ENCODE results near the gene WLS. TPM values are rescaled to one million over a fixed set of nuclear protein-coding genes. Genes with fewer than 3 reads are reported as not detected.

Gene WLS
- total RNA-seq, 1 donor from 2014 or later, result not detected

DNA sequence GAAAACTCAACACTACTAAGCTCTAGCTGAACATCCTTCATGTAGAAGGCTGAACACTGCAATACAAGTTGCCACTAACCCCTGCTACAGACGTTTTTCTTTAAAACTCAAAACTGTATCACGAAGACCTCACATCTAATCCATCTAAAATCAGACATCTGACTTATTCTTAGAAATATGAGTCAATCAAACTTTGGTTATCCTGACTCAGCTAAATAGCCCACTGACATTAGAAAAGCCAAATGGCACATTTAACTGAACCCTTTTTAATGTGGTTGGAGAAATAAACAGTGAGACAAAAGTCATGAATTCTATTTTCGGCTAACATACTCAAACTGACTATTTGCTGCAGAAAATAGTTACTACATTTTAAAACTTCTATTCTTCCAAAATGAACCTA, 35.6 kb downstream of the WLS start:
- intact Hi-C loops (cut with micrococcal nuclease), result no loop called here
- no peak for ATAC-seq (ENCODE audit: low read depth)
- Mint-ChIP-seq H3K9me3 (no peaks in the 10 kb centered on the region), H3K27me3 (peaks cover 5% of the 10 kb centered on the region), H3K4me3 (no peak overlapping the region), H3K36me3 (ENCODE audit: low read depth) (no peaks in the 10 kb centered on the region), H3K27ac (no peak overlapping the region), H3K4me1 (no peaks in the 10 kb centered on the region)
- no peak for DNase-seq
- ChIA-PET CTCF (no interaction called here), POLR2A (no interaction called here)
- TF ChIP-seq, protein P1, sequence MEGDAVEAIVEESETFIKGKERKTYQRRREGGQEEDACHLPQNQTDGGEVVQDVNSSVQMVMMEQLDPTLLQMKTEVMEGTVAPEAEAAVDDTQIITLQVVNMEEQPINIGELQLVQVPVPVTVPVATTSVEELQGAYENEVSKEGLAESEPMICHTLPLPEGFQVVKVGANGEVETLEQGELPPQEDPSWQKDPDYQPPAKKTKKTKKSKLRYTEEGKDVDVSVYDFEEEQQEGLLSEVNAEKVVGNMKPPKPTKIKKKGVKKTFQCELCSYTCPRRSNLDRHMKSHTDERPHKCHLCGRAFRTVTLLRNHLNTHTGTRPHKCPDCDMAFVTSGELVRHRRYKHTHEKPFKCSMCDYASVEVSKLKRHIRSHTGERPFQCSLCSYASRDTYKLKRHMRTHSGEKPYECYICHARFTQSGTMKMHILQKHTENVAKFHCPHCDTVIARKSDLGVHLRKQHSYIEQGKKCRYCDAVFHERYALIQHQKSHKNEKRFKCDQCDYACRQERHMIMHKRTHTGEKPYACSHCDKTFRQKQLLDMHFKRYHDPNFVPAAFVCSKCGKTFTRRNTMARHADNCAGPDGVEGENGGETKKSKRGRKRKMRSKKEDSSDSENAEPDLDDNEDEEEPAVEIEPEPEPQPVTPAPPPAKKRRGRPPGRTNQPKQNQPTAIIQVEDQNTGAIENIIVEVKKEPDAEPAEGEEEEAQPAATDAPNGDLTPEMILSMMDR (IDR thresholded peaks at IDR 0.05), result no peak

DNA sequence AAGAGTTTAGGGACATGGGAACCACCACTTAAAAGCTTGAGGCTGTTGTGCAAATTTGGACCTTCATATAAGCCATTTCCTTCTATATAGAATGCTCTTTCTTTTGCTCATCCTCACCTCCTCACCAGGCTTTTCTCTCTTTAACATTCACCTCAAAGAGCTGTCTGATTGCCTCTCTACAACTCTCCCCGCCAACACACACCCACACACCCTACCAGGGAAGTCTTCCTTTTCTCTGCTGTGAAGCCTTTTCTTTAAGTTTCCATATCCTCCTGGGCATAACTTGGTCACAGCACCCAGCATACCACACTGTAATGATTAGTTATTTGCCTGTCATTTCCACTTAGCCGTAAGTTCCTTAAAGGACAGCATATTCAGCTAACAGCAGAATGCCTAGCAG, 40.6 kb downstream of the WLS start:
- DNase-seq, result no peak
- intact Hi-C loops (cut with micrococcal nuclease), result no loop called here
- Mint-ChIP-seq H3K4me3 (no peak overlapping the region), H3K36me3 (ENCODE audit: low read depth) (no peaks in the 10 kb centered on the region), H3K4me1 (no peaks in the 10 kb centered on the region), H3K27ac (no peak overlapping the region), H3K9me3 (no peaks in the 10 kb centered on the region), H3K27me3 (no peaks in the 10 kb centered on the region)
- no peak for ATAC-seq (ENCODE audit: low read depth)
- TF ChIP-seq, protein P1 (IDR thresholded peaks at IDR 0.05), result no peak
- ChIA-PET POLR2A (no interaction called here), CTCF (no interaction called here)

DNA sequence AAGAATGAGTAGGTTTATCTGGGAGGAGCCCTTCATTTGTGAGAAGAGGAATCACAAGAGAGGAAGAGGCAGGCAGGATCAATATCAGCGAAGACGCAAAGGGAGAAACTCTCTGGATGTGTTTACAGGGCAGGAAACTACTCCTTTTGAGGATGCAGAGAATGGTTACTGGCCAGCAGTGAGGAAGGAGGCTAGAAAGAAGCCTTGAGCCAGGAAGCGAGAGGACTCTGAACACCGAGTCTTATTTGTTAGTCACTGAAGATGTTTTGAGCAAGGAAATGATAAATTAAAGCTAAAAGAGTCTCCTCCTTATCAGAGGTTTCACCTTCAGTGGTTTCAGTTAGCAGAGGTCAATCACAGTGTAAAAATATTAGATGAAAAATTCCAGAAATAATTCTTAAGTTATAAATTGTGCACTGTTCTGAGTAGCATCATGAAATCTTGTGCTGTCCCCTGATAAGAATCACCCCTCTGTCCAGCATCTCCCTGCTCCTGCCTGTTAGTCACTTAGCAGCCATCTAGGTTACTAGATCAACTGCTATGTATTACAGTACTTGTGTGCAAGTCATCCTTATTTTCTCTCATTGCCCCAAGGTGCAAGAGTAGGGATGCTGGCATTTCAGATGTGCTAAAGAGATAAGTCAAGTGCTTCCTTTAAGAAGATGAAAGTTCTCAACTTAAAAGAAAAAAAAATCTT, 43.5 kb downstream of the WLS start:
- no peak overlapping the region for H3K4me3 Mint-ChIP-seq
- CTCF ChIA-PET, result no interaction called here

GRCh38 chr1:68188060-68188538, 44.2 kb downstream of the WLS start:
- TF ChIP-seq, protein P1 (IDR thresholded peaks at IDR 0.05), result no peak
- H3K36me3 Mint-ChIP-seq (ENCODE audit: low read depth), result no peaks in the 10 kb centered on the region
- intact Hi-C loops (cut with micrococcal nuclease), result no loop called here
- H3K4me3 Mint-ChIP-seq, result no peak overlapping the region
- no peak for DNase-seq
- no peak for ATAC-seq (ENCODE audit: low read depth)
- no peaks in the 10 kb centered on the region for H3K9me3 Mint-ChIP-seq
- POLR2A ChIA-PET, result no interaction called here
- H3K27me3 Mint-ChIP-seq, result peaks cover 4% of the 10 kb centered on the region
- CTCF ChIA-PET, result no interaction called here
- no peaks in the 10 kb centered on the region for H3K4me1 Mint-ChIP-seq
- H3K27ac Mint-ChIP-seq, result no peak overlapping the region

More for the DNA sequence above, 43.5 kb downstream of the WLS start:
- intact Hi-C loops (cut with micrococcal nuclease), result no loop called here
- Mint-ChIP-seq H3K27me3 (peaks cover 4% of the 10 kb centered on the region), H3K4me1 (no peaks in the 10 kb centered on the region), H3K27ac (no peak overlapping the region), H3K36me3 (ENCODE audit: low read depth) (no peaks in the 10 kb centered on the region), H3K9me3 (no peaks in the 10 kb centered on the region)
- TF ChIP-seq, protein P1 (IDR thresholded peaks at IDR 0.05), result no peak
- DNase-seq (no peak), ATAC-seq (ENCODE audit: low read depth) (no peak)
- POLR2A ChIA-PET, result no interaction called here

- intact Hi-C loops (cut with micrococcal nuclease), result no loop called here
- Mint-ChIP-seq H3K4me3 (no peak overlapping the region), H3K9me3 (no peaks in the 10 kb centered on the region), H3K4me1 (peaks cover 2% of the 10 kb centered on the region), H3K27me3 (peaks cover 4% of the 10 kb centered on the region), H3K27ac (no peak overlapping the region), H3K36me3 (ENCODE audit: low read depth) (no peaks in the 10 kb centered on the region)
- DNase-seq (no peak), ATAC-seq (ENCODE audit: low read depth) (no peak)
- POLR2A ChIA-PET, result no interaction called here
- TF ChIP-seq, protein P1 (IDR thresholded peaks at IDR 0.05), result no peak
- CTCF ChIA-PET, result no interaction called here
Observed at GRCh38 chr1:68185743-68186142, 46.6 kb downstream of the WLS start.
